COLO668 (cell line): ENCODE results near the gene FRMD7.

Experiments
- DNase-seq: peaks from one replicate; lab custom pipeline; 2025; ENCODE audit not compliant: unreplicated experiment; lab: John Stamatoyannopoulos, UW

Gene FRMD7

GRCh38 chrX:132037479-132037993 is 90.3 kb downstream of the FRMD7 start:
- no peak for DNase-seq

- no peak for DNase-seq
Measured at GRCh38 chrX:132034648-132035047, 93.2 kb downstream of the FRMD7 start.

- no peak for DNase-seq
Measured at GRCh38 chrX:132033166-132033565, 94.7 kb downstream of the FRMD7 start.

GRCh38 chrX:132031867-132032266 is 96.0 kb downstream of the FRMD7 start:
- no peak for DNase-seq

GRCh38 chrX:132030264-132030663 is 97.6 kb downstream of the FRMD7 start:
- DNase-seq: no peak
